GM08714 (cell line): ENCODE measurements around the gene MBD5.

ENCODE experiments used
- H3K4me3 ChIP-seq: fragments of 200-500 bp; sonication (Bioruptor generic); 2 replicates; pipeline ENCODE4 v1.5.1; 2014; ENCODE audit warnings: mild to moderate bottlenecking, low read length, inconsistent platforms
- ZNF274 ChIP-seq: IDR thresholded peaks from 2 replicates; pipeline ENCODE4 v1.6.1; 2012; ENCODE audit warnings: mild to moderate bottlenecking, low read depth, low read length

Gene MBD5

DNA sequence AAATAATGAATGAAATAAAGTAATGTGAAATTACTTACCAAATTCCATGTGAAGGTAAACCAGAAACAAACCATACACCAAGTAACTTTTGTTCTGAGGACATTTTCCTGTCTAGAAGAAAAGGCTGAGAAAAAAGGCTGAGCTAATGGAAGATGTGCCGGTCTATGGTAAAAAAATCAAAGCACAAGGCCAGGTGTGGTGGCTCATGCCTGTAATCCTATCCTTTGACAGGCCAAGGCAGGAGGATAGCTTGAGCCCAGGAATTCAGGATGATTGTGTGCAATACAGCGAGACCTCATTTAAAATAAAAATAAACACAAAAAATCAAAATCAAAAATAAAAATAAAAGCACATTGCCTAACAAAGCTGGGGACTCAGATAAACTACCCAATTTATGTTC lies 7.0 kb upstream of the MBD5 start:
- TF ChIP-seq ZNF274 = no peak
- no peak overlapping the region for H3K4me3 ChIP-seq

DNA sequence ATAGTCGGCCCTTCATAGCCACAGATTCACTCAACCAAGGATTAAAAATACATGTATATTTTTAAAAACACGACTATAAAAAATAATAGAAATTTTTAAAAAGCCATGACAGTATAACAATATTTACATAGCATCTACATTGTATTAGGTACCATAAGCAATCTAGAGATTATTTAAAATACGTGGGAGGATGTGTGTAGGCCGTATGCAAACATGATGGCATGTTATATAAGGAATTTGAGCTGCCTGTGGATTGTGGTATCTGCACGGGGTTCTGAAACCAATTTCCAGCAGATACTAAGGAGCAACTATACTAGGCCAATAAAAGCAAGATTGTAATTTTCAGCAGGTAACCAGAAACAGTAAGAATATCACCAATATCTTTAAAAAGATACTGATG lies 6.3 kb upstream of the MBD5 start:
- H3K4me3 ChIP-seq = no peak overlapping the region
- TF ChIP-seq ZNF274 = no peak

- TF ChIP-seq ZNF274 = no peak
- peak within 1 kb of the TSS; percentile 90 for H3K4me3 ChIP-seq
Observed at GRCh38 chr2:148020111-148021058, 506 bp upstream of the MBD5 start, which contains the start of gene ORC4. ORC4 (minus strand) TSS chr2:148020737; CDS start chr2:147975958, 44,779 bp downstream.

GRCh38 chr2:148021886-148022285 lies 995 bp downstream of the MBD5 start:
- TF ChIP-seq ZNF274 = no peak

DNA sequence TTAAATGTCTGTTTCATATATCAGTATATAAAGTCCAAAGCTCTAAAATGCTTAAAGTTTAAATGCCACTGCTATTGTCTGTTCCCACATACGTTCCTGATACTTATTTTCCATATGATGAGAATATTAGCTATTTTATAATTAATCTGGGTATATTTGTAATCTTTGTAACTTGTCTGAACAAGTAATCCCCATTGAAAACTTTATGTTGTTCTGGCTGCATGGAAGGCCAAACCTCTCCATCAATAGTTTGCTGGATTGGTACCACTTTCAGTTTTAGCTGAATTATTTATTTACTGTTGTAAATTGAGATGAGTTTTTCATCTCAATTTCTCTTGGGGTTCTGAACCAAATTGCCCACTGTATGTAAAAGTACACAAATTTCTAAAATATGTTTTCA lies 1.5 kb downstream of the MBD5 start:
- TF ChIP-seq ZNF274 = no peak
- H3K4me3 ChIP-seq = peak overlapping the region; percentile 90; the same call in 1 of the 2 replicates

More at GRCh38 chr2:148021886-148022285, 995 bp downstream of the MBD5 start:
- H3K4me3 ChIP-seq = peak overlapping the region; percentile 90

- H3K4me3 ChIP-seq = peak overlapping the region; percentile 90; the same call in 1 of the 2 replicates
- TF ChIP-seq ZNF274 = no peak
Observed at GRCh38 chr2:148022882-148023281, 2.0 kb downstream of the MBD5 start.

DNA sequence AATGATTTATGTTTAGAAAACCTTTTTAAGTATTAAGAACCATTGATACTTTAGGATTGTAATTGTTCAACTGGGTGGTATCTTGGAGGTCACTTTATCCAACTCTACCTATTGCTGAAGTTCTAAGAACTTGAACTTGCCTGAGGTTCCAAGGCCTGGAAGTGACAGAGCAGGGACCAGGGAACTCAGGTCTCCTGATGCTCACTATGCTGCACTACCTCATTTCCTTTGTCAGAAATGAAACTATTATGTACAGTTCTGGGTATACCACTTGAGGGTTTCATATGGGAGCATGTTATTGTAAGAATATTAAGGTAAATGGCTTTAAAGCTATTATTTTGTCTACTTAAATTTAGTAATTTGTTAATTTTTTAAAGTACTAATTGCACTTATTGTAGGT lies 3.0 kb downstream of the MBD5 start:
- no peak for TF ChIP-seq ZNF274
- H3K4me3 ChIP-seq = peak overlapping the region; percentile 45

DNA sequence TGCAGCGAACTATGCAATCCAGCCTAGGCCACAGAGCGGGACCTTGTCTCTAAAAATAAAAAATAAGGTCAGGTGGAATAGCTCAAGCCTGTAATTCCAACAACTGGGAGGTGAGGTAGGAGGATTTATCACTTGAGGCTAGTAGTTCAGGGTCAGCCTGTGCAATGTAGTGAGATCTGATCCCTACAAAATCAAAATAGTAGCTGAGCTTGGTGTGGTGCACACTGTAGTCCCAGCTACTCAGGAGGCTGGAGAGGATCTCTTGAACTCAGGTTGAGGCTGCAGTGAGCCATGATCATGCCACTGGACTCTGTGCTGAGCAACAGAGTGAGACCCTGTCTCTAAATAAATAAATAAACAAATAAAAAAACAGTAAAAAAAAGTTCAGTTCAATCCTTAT lies 5.7 kb downstream of the MBD5 start:
- no peak for TF ChIP-seq ZNF274
- H3K4me3 ChIP-seq = no peak overlapping the region

- TF ChIP-seq ZNF274 = no peak
- no peak overlapping the region for H3K4me3 ChIP-seq
Observed at GRCh38 chr2:148027822-148028221, 6.9 kb downstream of the MBD5 start.

DNA sequence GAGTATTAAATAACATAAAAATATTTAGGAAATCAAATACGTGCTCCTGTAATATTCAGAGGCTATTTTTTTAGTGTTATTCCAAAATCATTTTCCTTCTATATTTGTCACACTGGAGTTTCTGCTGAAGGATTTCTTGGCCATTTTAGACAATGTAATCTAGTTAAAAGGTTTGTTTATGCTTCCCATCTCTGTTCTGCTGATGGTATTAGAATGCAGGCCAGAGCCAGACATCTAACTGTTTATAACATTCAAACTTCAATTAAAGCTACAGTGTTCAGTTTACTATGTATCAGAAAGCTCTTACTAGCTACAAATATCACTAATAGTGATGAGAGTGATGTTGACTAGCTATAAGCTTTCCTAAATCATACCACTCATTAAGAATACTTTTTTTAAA lies 7.9 kb downstream of the MBD5 start:
- no peak overlapping the region for H3K4me3 ChIP-seq
- no peak for TF ChIP-seq ZNF274

- no peak for TF ChIP-seq ZNF274
- H3K4me3 ChIP-seq = no peak overlapping the region
Observed at GRCh38 chr2:148031152-148031551, 10.3 kb downstream of the MBD5 start.

DNA sequence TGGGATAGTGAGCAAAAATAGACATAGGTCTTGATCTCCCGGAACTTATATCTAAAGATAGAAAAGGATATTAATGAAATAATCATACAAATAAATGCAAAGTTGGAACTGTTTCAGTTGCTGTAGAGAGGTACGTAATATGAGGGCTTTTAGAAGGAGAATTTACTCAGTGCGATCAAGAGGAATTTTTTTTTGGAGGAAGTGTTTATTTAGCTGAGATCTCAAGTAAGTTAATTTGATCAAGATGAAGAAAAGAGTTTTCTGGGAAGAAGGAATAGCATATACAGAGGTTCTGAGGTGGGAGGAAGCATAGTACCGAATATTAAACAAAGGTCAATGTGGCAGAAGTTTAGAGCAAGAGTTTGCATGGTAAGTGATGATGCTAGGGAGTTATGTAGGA lies 11.3 kb downstream of the MBD5 start:
- H3K4me3 ChIP-seq = no peak overlapping the region
- no peak for TF ChIP-seq ZNF274

- no peak for TF ChIP-seq ZNF274
- H3K4me3 ChIP-seq = no peak overlapping the region
Observed at GRCh38 chr2:148039783-148040182, 18.9 kb downstream of the MBD5 start.

DNA sequence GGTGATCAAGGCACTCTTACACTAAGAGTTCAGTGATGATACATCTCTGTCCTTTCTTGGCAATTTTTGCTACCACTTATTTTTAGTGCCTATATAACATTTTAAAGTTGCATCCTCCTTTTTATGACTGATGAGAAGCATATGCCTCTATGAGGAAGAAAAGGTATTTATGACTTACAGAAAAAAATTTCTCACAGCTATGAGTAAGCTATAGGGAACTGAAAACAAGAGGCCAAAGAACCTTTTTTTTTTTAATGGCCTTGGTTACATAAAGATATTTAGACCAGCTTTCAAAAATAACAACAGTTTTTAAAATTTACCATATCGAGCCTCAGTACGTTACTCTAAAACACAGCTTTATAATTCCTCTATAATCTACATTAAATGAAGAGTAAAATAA lies 21.3 kb downstream of the MBD5 start:
- H3K4me3 ChIP-seq = no peak overlapping the region
- TF ChIP-seq ZNF274 = no peak

DNA sequence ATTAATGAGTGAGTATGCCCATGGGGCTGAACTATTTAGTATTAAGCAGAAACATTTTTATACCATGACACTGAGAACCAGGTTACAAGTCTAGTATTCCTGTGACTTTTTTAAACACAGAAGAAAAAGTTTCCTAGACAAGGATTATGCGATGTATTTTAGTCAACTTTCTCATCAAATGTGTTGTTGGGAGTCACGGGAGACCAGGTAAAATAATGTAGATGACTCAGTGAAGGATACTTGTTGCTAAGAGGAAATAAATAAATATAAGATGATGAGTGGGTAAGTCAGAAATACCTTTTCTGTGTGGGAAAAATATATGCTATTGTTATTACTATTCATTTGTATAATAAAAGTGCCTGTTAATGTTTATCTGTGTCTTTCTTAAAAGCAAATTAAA lies 23.4 kb downstream of the MBD5 start:
- no peak overlapping the region for H3K4me3 ChIP-seq
- no peak for TF ChIP-seq ZNF274

- H3K4me3 ChIP-seq = no peak overlapping the region
- TF ChIP-seq ZNF274 = no peak
Observed at GRCh38 chr2:148046802-148047201, 25.9 kb downstream of the MBD5 start.
